GM21515 (cell line): ENCODE data around the gene MKRN1.
"Not testable (repeated sequence)": the region's sequence is repeated elsewhere in the genome, so short reads cannot be mapped to it uniquely, and the experiment has no call there.

ENCODE experiments used
- ATAC-seq: cut with Tn5 transposase; IDR thresholded peaks from one replicate; pipeline ENCODE4 v1.9.1; 2021; ENCODE audit not compliant: unreplicated experiment

MKRN1 gene

DNA sequence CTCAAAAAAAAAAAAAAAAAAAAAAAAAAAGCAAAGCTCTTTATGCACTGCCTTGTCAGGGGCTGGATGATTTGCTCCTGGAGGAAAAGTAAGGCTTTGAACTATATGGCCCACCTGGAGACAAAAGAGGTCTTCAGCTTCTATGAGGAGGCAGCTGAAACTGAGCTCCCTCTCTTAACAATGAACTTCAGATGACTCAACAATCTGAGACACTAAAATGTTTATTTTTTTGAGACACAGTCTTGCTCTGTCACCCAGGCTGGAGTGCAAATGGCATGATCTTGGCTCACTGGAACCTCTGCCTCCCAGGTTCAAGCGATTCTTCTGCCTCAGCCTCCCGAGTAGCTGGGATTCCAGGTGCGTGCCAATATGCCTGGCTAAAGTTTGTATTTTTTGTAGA is 38.7 kb downstream of the MKRN1 start:
- ATAC-seq: no peak

DNA sequence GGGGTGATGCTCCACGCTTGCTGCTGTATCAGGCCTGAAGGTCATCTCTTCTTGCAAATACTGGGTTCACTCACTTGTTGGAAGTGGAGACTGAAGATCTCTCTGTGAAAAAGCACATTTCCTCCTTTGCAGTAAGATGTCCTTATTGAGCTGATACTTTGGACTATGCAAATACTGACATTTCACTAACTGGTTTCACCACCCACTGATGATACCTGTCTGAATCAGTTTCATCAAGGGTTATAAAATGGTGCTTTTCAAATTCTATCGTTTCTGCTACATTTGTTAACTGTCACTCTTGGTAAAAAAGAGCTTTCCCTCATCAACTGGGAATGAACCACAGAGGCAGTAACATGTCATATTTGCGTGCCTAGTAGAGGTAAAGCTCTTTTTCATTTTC is 39.9 kb downstream of the MKRN1 start:
- no peak for ATAC-seq

DNA sequence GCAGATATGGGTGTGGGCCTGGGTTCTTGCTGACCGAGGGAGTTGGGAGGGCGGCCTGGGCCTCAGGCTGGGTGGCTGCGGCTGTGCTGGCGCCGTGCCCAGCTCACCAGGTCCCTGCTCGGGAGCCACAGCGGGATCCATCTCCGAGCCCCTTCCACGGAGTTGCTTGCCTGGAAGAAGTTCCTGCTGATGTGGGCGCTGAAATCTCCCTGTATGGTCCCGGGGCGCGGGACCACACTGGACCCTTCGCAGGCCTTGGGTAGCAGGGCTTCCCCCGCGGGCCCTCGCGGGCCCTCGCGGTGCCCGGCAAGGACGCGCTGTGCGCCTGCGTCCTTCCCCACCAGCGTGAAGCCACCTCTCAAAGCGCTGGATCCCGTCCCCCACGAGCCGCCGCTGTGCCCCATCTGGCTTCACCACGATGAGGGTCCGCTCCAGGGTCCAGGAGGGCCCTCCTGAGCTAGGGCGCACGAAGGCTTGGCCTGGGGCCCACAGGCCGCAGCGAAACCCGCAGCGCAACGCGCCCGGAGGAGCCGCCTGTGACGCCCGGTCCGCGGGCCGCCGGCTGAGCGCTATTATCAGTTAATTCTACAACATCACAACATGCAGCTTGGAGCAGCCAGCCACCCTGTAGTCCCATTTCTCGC is 43.9 kb downstream of the MKRN1 start:
- no peak for ATAC-seq

DNA sequence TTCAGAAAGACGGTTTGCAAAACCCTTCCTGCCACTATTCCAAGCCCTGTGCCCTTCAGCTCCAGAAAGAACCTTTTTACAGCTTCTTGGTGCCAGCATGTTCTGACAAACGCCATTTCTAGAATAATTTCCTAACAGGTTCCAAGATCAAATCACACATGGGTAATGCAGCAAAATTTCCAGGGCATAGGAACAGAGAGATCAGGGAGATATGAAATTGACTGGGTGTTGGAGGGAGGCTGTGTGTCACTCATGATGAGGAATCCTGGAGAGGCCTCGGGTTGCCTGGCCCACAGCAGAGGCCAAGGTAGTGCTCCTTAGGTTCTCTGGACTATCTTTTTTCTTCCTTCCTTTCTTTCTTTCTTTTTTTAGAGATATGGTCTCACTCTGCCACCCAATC is 45.9 kb downstream of the MKRN1 start:
- no peak for ATAC-seq

DNA sequence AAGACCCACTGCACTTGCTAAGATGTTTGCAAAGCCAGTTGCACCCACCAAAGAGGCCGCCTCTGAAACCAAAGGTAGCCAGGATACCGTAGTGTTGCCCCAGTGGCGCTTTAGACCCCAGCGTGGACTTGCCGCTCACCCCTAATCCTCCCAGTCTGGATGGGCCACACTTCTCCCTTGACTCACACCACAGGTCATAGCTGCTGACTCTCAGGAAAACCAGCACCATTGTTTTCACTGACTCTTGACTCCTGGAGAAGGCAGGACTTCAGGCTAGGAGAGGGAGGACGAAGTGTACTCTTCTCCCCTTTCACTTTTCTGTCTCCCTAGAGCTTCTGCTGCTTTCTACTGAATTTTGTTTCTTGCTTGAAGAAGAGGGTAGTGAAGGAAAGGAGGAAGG is 53.2 kb downstream of the MKRN1 start:
- ATAC-seq: no peak

DNA sequence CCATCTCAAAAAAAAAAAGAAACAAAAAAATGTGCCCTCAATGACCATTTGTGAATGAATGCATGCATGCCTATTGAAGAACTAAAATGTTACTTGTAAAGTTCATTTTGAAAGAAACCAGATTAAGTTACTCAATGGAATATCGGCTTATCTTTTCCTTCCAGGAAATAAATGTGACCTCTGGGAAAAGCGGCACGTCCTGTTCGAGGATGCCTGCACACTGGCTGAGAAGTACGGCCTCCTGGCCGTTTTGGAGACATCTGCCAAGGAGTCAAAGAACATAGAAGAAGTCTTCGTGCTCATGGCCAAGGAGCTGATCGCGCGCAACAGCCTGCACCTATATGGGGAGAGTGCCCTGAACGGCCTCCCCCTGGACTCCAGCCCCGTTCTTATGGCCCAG is 53.6 kb downstream of the MKRN1 start:
- ATAC-seq: no peak

DNA sequence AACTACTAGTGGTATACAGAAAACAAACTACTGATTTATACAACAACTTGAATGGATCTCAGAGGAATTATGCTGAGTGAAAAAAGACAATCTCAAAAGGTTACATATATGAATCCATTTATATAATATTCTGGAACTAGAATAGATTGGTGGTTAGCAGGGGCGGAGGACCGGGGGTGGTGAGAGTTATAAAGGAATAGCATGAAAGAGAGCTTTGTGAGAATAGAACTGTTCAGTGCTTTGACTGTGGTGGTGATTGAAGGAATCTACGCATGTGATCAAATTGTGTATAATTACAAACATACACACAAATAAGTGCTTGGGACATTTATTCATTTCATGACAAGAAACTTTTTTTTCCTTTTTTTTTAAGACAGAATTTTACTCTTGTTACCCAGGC is 55.8 kb downstream of the MKRN1 start:
- ATAC-seq: no peak

DNA sequence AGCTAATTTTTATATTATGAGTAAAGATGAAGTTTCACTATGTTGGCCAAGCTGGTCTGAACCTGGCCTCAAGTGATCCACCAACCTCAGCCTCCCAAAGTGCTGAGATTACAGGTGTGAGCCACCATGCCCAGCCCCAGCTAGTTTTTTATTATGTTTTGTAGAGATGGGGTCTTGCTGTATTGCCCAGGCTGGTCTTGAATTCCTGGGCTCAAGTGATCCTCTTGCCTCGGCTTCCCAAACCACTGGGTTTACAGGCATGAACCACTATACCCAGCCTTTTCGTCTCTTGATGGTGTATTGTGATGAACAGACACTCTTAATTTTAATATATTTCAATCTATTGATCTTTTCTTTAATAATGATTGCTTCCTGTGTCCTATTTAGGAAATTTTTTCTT is 57.8 kb downstream of the MKRN1 start:
- ATAC-seq: no peak

DNA sequence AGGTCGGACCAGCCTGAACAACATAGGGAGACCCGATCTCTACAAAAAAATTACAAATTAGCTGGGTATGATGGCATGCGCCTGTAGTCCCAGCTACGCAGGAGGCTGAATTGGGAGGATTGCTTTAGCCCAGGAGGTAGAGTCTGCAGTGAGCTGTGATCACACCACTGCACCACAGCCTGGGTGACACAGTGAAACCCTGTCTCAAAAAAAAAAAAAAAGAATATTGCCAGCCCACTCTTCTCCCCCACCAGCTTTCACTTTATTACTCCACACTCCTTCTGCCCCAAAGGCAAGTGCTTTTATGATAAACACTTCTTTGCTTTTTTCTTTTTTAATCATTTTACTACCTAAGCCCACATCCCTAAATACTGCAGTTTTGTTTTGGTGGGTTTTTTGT is 60.7 kb downstream of the MKRN1 start:
- ATAC-seq: no peak

DNA sequence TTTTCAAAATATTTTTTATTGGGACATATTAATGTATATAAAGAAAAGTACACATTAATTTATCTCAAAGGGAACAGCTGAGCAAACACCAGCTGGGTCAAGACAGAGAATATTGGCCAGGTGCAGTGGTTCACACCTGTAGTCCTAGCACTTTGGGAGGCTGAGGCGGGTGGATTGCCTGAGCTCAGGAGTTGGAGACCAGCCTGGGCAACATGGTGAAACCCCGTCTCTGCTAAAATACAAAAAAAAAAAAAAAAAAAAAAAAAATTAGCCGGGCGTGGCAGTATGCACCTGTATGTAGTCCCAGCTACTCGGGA is 61.2 kb downstream of the MKRN1 start:
- ATAC-seq: not testable (repeated sequence)

DNA sequence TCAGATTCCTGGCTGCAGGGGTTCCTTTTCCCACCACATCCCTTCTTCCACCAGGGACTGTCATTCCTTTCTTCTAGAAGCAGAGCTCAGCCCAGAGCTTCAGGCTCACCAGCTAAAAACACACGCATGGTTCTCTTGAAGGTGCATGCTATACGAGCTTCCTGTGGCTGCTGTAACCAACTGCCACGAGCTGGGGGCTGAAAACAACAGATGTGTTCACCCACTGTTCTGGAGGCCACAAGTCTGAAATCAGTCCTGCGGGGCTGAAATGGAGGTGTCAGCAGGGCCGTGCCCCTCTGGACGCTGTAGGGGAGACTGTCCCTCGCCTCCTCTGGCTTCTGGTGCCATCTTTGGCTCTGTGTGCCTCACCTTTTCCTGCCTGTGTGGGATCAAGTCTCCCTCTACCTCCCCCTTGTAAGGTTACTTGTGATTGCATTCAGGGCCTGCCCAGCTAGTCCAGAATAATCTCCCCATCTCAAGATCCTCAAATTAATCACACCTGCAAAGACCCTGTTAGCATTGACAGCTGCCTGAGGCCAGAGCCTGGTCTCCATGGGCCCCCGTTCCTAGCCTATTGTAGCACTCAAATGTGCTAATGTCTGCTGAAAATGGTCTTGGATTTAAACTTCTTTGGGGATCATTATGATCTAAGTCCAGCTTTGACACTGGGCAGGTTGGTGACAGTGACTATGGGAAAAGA is 61.7 kb downstream of the MKRN1 start:
- ATAC-seq: no peak

DNA sequence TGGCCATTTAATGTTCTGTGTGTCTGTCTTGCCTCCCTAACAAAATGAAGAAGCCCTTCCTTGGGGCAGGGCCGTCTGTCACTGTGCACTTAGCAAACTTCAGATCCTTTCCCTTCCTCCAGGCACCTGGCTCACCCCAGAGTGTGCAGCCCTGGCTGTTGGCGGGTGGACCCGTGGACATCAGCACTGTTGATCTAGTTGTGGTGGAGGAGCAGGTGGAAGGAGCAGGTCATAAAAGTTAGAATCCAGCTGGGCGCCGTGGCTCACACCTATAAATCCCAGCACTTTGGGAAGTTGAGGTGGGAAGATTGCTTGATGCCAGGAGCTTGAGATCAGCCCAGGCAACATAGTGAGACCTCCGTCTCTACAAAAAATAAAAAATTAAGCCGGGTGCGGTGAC is 62.7 kb downstream of the MKRN1 start:
- no peak for ATAC-seq

DNA sequence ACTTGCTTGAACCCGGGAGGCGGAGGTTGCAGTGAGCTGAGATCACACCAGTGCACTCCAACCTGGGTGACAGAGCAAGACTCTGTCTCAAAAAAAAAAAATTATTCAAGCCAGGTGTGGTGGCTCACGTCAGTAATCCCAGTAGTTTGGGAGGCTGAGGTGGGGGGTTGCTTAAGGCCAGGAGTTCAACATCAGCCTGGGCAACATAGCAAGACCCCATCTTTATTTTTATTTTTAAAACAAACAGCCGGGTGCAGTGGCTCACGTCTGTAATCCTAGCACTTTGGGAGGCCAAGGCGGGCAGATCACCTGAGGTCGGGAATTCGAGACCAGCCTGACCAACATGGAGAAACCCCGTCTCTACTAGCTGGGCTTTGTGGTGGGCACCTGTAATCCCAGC is 63.5 kb downstream of the MKRN1 start:
- ATAC-seq: not testable (repeated sequence)

DNA sequence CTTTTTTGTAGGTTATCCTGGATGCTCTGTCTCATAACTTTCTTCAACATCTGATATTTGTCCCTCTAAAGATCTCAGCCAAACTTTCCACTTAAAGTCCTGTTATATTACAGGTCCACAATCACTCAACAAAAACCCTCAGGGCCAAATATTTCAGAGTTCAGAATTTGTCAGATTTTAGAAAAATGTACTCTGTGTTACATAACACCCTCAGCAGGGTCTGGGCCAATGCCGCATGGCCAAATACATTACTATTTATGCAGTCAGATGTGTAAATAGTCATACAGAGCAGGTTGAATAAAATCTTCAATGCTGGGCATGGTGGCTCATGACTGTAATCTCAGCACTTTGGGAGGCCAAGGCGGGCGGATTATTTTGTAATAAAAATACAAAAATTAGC is 63.9 kb downstream of the MKRN1 start:
- ATAC-seq: no peak

DNA sequence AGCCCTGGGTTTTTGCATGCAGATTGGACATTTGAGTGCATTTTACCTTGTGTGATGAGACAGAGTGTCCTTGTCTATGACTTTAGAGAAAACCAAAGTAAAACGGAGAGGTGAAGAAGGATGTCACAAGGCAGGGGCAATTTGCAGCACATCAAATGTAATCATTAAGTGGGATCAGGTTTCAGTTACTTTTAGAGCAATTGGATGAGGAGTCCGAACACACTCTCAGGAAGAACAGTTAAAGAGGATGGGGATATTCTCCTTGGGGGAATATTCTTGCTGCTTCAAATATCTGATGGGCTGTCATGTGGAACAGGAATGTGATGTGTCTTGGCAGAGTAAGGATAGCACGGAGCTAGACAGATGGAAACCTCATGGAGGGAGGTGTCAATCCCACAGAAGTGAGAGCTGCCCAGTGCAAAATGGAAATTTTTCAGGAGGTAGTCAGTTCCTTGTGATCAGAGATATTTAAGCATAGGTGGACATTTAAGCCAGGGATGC is 74.7 kb downstream of the MKRN1 start:
- ATAC-seq: no peak

DNA sequence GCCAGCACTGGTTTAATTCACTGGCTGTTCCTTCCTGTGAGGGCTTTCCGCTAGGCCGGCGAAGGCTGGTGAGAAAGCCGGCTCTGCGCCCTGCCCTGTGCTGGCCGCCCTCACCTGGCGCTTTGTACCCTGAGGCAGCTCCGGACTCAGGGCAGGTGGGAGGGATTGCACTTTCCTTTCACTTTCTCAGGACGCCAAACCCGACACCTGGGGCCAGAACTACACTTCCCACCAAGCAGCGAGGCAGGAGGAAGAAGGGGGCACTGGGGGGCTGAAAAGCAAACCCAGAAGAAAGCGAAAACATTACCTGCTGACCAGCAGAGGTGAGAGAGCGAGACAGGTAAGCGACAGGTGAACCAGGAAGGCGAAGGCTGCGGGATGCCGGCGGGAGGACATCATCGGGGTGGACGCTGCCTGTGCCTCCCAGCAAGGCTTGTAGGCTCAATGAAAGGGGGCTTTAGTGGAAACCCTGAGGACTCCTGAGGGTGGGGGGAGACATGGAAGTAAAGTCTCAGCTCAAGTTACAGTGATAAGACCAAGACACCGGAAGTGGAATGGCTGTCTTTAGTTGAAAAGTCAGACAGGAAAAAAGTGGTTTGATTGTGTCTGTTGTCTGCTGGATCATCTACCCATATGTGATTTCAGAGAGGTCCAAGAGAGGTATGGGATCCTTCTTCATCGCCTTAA is 75.3 kb downstream of the MKRN1 start, which contains the start of gene RAB19:
Gene RAB19 (plus strand): TSS at position 181 of the 687 bp plus-strand sequence. CDS start 3,589 bp downstream, outside the sequence.
- ATAC-seq: no peak
